CD14-positive monocyte (primary cell): ENCODE results near the gene CORT. TPM values are rescaled to one million over a fixed set of nuclear protein-coding genes. Genes with fewer than 3 reads are reported as not detected.
"Not testable (repeated sequence)": the region's sequence is repeated elsewhere in the genome, so short reads cannot be mapped to it uniquely, and the experiment has no call there.

Experiments used
- DNase-seq, 3 donors: peaks; one replicate each; pipeline ENCODE4 v3.0.0-alpha.2; 2011 to 2022
- H2AFZ ChIP-seq: 2 replicates; pipeline ENCODE4 v1.6.0; 2012; ENCODE audit warnings: mild to moderate bottlenecking, low read depth, low read length, inconsistent platforms; ENCODE audit not compliant: insufficient read depth, poor library complexity, severe bottlenecking
- H3K27ac ChIP-seq, 2 donors: 1 replicate in 1 of 2; 2 replicates in 1 of 2; pipeline ENCODE4 v1.5.1; 2012 to 2013; ENCODE audit warnings: low read length in 2 of 2, control low read depth in 1 of 2, inconsistent platforms in 1 of 2, low read depth in 1 of 2, mild to moderate bottlenecking in 1 of 2
- H3K27me3 ChIP-seq, 2 donors: one replicate each; pipeline versions ENCODE4 v1.6.0 to v1.6.1; 2011 to 2013; ENCODE audit warnings: low read length in 2 of 2; ENCODE audit not compliant: control insufficient read depth in 2 of 2, insufficient read depth in 2 of 2
- H3K36me3 ChIP-seq, 2 donors: replicated peaks in 1 of 2; 1 replicate in 1 of 2; 2 replicates in 1 of 2; pipeline versions ENCODE4 v1.5.1 to v1.6.1; 2012 to 2013; ENCODE audit warnings: low read length in 2 of 2, control low read depth in 1 of 2, inconsistent platforms in 1 of 2, mild to moderate bottlenecking in 1 of 2; ENCODE audit not compliant: insufficient read depth in 2 of 2, control insufficient read depth in 1 of 2
- H3K4me1 ChIP-seq, 2 donors: 1 replicate in 1 of 2; 2 replicates in 1 of 2; pipeline versions ENCODE4 v1.5.1 to v1.6.1; 2012 to 2013; ENCODE audit warnings: low read length in 2 of 2, control low read depth in 1 of 2, inconsistent platforms in 1 of 2, mild to moderate bottlenecking in 1 of 2, moderate library complexity in 1 of 2; ENCODE audit not compliant: insufficient read depth in 2 of 2, control insufficient read depth in 1 of 2
- H3K4me2 ChIP-seq: replicated peaks from 2 replicates; pipeline ENCODE3; 2012; ENCODE audit warnings: low read length, moderate library complexity, mild to moderate bottlenecking; ENCODE audit not compliant: poor library complexity, severe bottlenecking; ENCODE audit errors: extremely low read depth
- H3K4me3 ChIP-seq, 3 experiments: fragments of 200-600 bp in 1 of 3; sonication (generic) in 1 of 3; replicated peaks in 1 of 3; 1 replicate in 2 of 3; 2 replicates in 1 of 3; pipeline ENCODE4 v1.5.1; 2011 to 2013; ENCODE audit warnings: low read length in 3 of 3, mild to moderate bottlenecking in 3 of 3, control low read depth in 2 of 3, low read depth in 2 of 3, inconsistent platforms in 1 of 3, moderate library complexity in 1 of 3
- H3K79me2 ChIP-seq: 2 replicates; pipeline ENCODE4 v1.6.0; 2012; ENCODE audit warnings: mild to moderate bottlenecking, control low read depth, inconsistent platforms, low read length, moderate library complexity; ENCODE audit not compliant: insufficient read depth
- H3K9ac ChIP-seq: 2 replicates; pipeline ENCODE4 v1.6.0; 2017; ENCODE audit warnings: low read length, mild to moderate bottlenecking; ENCODE audit not compliant: insufficient read depth, poor library complexity, severe bottlenecking
- H3K9me3 ChIP-seq, 2 donors: replicated peaks in 1 of 2; 1 replicate in 1 of 2; 2 replicates in 1 of 2; pipeline versions ENCODE4 v1.5.1 to v1.6.1; 2012 to 2013; ENCODE audit warnings: low read length in 2 of 2, control low read depth in 1 of 2; ENCODE audit not compliant: control insufficient read depth in 1 of 2, insufficient read depth in 1 of 2
- H4K20me1 ChIP-seq: 2 replicates; pipeline ENCODE4 v1.6.0; 2012; ENCODE audit warnings: mild to moderate bottlenecking, low read length, control low read depth, moderate library complexity; ENCODE audit not compliant: insufficient read depth
- H3K27ac Mint-ChIP-seq, 7 donors: one replicate each; pipeline ENCODE4 v1.8.0; 2020; ENCODE audit warnings: mild to moderate bottlenecking in 7 of 7, mixed read lengths in 7 of 7, moderate library complexity in 6 of 7, inconsistent platforms in 2 of 7
- H3K27me3 Mint-ChIP-seq, 3 donors: one replicate each; pipeline ENCODE4 v1.8.0; 2021 to 2022; ENCODE audit warnings: low read depth in 3 of 3, mild to moderate bottlenecking in 3 of 3, mixed read lengths in 3 of 3, moderate library complexity in 3 of 3, inconsistent platforms in 1 of 3
- H3K36me3 Mint-ChIP-seq, 2 donors: one replicate each; pipeline ENCODE4 v1.8.0; 2020; ENCODE audit warnings: mixed read lengths in 2 of 2, inconsistent platforms in 1 of 2, mild to moderate bottlenecking in 1 of 2
- H3K4me1 Mint-ChIP-seq: one replicate; pipeline ENCODE4 v1.8.0; 2020; ENCODE audit warnings: mild to moderate bottlenecking, mixed read lengths
- H3K4me3 Mint-ChIP-seq, 2 donors: one replicate each; pipeline ENCODE4 v1.8.0; 2020; ENCODE audit warnings: mild to moderate bottlenecking in 2 of 2, mixed read lengths in 2 of 2, moderate library complexity in 1 of 2
- H3K9me3 Mint-ChIP-seq, 7 donors: one replicate each; pipeline ENCODE4 v1.8.0; 2020 to 2022; ENCODE audit warnings: mixed read lengths in 7 of 7, mild to moderate bottlenecking in 6 of 7, moderate library complexity in 6 of 7, inconsistent platforms in 2 of 7
- WGBS: methylation state at CpG from one replicate; pipeline ENCODE4 v1.1.5; 2013; ENCODE audit warnings: missing lambda C conversion rate; ENCODE audit not compliant: insufficient coverage; 5-methylcytosine and 5-hydroxymethylcytosine counted together
- intact Hi-C, 2 donors: fragments of 100-400 bp; cut with micrococcal nuclease; formaldehyde crosslinking; loops; one replicate each; pipeline versions ENCODE4 v1.15.0 to v1.15.1; 2023
- polyA plus RNA-seq, 3 donors: library from polyadenylated mRNA; depleted of rRNA in 1 of 3; unstranded in 2 of 3; stranded (reverse) in 1 of 3; fragments of 300-500 nt in 2 of 3; fragments of >200 nt in 1 of 3; fragmentation: Illumina TruSeq in 2 of 3; gene quantifications; 1 replicate in 2 of 3; 2 replicates in 1 of 3; pipeline ENCODE4 v1.2.3, GENCODE V29; 2012 to 2021
- TF ChIP-seq, protein P1 (sequence below): fragments of 200-600 bp; IDR thresholded peaks from one replicate; pipeline ENCODE4 v1.8.0; 2022; ENCODE audit warnings: antibody characterized with exemption, mild to moderate bottlenecking

The CORT gene
- polyA plus RNA-seq, 3 donors = not detected

DNA sequence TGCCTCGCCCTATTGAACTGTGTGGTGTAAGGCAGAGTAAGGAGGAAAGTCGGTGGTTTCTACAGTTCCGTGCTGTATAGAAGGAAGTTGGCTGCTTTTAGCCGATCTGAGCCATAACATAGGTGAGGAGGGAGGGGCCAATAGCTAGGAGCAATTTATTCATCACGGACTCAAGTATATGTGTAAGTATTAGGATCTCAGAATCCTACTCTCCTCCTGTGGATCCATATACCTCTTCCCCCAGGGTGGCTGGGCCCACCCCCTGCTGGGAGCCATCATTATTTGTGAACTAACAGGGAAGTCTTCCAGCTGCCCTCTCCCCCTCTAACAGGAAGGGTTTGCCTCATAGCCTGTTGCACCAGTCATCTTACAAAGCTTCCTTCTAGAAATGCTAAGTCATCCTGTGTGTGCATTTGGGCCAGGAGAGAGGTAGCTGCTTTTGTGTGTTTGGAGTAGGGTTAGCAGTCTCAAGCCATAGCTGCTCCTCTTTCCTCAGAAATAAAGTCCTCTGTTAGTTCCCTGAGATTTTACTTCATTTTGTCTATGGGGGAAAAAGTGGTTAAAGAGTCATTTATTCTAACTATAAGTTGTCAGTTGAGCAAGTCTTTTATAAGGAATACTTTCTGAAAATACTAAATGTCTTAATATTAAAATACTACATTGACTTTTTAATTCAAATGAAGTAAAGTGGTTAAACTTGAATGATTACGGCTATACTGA, 34.5 kb upstream of the CORT start:
- H3K27me3 Mint-ChIP-seq = no peaks in the 10 kb centered on the region
- peaks cover 33% of the 10 kb centered on the region for H3K4me1 Mint-ChIP-seq
- H3K79me2 ChIP-seq = peaks cover 55% of the 10 kb centered on the region
- no CpG with 5 or more reads among the region's 6 CpGs for WGBS
- TF ChIP-seq, protein P1, sequence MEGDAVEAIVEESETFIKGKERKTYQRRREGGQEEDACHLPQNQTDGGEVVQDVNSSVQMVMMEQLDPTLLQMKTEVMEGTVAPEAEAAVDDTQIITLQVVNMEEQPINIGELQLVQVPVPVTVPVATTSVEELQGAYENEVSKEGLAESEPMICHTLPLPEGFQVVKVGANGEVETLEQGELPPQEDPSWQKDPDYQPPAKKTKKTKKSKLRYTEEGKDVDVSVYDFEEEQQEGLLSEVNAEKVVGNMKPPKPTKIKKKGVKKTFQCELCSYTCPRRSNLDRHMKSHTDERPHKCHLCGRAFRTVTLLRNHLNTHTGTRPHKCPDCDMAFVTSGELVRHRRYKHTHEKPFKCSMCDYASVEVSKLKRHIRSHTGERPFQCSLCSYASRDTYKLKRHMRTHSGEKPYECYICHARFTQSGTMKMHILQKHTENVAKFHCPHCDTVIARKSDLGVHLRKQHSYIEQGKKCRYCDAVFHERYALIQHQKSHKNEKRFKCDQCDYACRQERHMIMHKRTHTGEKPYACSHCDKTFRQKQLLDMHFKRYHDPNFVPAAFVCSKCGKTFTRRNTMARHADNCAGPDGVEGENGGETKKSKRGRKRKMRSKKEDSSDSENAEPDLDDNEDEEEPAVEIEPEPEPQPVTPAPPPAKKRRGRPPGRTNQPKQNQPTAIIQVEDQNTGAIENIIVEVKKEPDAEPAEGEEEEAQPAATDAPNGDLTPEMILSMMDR = peak; percentile 11
- peaks cover 75 to 80% of the 10 kb centered on the region in 2 donors for H3K36me3 ChIP-seq
- H3K9me3 Mint-ChIP-seq = no peaks in the 10 kb centered on the region
- peak overlapping the region in 2 of 3 experiments; percentile 34 to 61 for H3K4me3 ChIP-seq
- H3K4me3 Mint-ChIP-seq = peak overlapping the region; percentile 68 to 87
- H3K27ac ChIP-seq = peak overlapping the region; percentile 76 to 88
- intact Hi-C loops = loop anchor here in 1 of 2 donors (2.0 to 10.0 kb wide), 3 partner anchors 13 to 201 kb away; partner anchors contain the start of genes KIF1B and PGD
- H3K9ac ChIP-seq = no peak overlapping the region
- peak overlapping the region; percentile 93 to 99 (median 97) for H3K27ac Mint-ChIP-seq
- H3K27me3 ChIP-seq = no peaks in the 10 kb centered on the region
- peak; percentile 78 to 92 (median 91) for DNase-seq
- peak overlapping the region; percentile 61 for H3K4me2 ChIP-seq
- peak overlapping the region; percentile 55 for H2AFZ ChIP-seq
- H3K4me1 ChIP-seq = peaks cover 33 to 42% of the 10 kb centered on the region in 2 donors
- no peaks in the 10 kb centered on the region for H3K9me3 ChIP-seq
- peaks cover 75 to 85% of the 10 kb centered on the region in 2 donors for H3K36me3 Mint-ChIP-seq
- H4K20me1 ChIP-seq = peaks cover 11% of the 10 kb centered on the region

DNA sequence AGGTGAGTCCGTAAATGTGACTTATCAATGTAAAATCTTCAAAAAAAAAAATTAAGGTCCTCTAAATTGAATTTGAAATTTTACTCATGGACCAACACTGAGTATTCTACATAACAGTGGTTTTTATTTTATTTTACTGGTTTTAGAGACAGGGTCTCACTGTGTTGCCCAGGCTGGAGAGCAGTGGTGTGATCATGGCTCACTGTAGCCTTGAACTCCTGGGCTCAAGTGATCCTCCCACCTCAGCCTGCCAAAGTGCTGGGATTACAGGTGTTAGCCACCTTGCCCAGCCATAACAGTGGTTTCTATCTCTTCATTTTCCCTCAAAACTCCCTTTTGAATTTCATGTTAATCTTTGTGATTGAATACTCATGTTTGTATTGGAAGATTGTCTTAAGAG, 33.9 kb upstream of the CORT start:
- peaks cover 74 to 80% of the 10 kb centered on the region in 2 donors for H3K36me3 ChIP-seq
- H3K4me2 ChIP-seq = peak overlapping the region; percentile 61
- H3K27me3 Mint-ChIP-seq, H3K27me3 ChIP-seq, H3K9me3 Mint-ChIP-seq, H2AFZ ChIP-seq, H3K4me3 ChIP-seq, DNase-seq, H3K9ac ChIP-seq, H3K9me3 ChIP-seq, H4K20me1 ChIP-seq: not testable (repeated sequence)
- H3K36me3 Mint-ChIP-seq = peaks cover 77 to 87% of the 10 kb centered on the region in 2 donors
- WGBS = no CpG with 5 or more reads among the region's 1 CpG
- H3K4me1 Mint-ChIP-seq = peaks cover 33% of the 10 kb centered on the region
- H3K4me1 ChIP-seq = peaks cover 33 to 42% of the 10 kb centered on the region in 2 donors
- intact Hi-C loops = loop anchor here in 1 of 2 donors (2.0 to 10.0 kb wide), 3 partner anchors 13 to 201 kb away; partner anchors contain the start of genes KIF1B and PGD
- H3K79me2 ChIP-seq = peaks cover 49% of the 10 kb centered on the region
- peak overlapping the region; percentile 76 to 88 for H3K27ac ChIP-seq
- peak overlapping the region; percentile 89 to 99 (median 96) for H3K27ac Mint-ChIP-seq
- peak overlapping the region in 1 of 2 donors; percentile 26 for H3K4me3 Mint-ChIP-seq

DNA sequence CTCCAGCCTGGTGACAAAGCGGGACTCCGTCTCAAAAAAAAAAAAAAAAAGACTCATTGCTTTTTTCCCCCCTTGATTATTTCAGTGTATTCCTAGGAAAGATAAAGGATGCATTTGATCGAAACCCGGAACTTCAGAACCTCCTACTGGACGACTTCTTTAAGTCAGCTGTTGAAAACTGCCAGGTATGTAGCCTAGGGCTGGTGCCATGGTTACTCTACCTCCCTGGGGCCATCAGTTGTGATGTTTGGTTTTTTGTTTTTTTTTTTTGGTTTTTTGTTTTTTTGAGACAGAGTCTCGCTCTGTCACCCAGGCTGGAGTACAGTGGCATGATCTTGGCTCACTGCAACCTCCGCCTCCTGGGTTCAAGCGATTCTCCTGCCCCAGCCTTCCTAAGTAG, 31.1 kb upstream of the CORT start:
- peaks cover 75 to 87% of the 10 kb centered on the region in 2 donors for H3K36me3 Mint-ChIP-seq

More for the DNA sequence above, 31.1 kb upstream of the CORT start:
- intact Hi-C loops = loop anchor here in 1 of 2 donors (10.0 kb wide), 1 partner anchor 204 kb away; the partner anchor contains the start of gene KIF1B
- no CpG with 5 or more reads among the region's 8 CpGs for WGBS
- H3K9me3 ChIP-seq, H3K9me3 Mint-ChIP-seq, H2AFZ ChIP-seq, H3K4me3 ChIP-seq, H3K4me3 Mint-ChIP-seq, H3K9ac ChIP-seq, H3K4me2 ChIP-seq, H3K27me3 Mint-ChIP-seq, H4K20me1 ChIP-seq, H3K27ac ChIP-seq, DNase-seq, H3K27me3 ChIP-seq: not testable (repeated sequence)
- Histone ChIP-seq H3K36me3 (peaks cover 61 to 77% of the 10 kb centered on the region in 2 donors), H3K79me2 (peaks cover 24% of the 10 kb centered on the region), H3K4me1 (peaks cover 26 to 29% of the 10 kb centered on the region in 2 donors)
- Mint-ChIP-seq H3K27ac (peak overlapping the region in 2 of 7 donors; percentile 31 to 57), H3K4me1 (peaks cover 24% of the 10 kb centered on the region)
